Duodenal mucosa (tissue), 2 donors: ENCODE results near the gene ALOX5.

Experiments used
- H3K27ac ChIP-seq: one replicate; pipeline ENCODE4 v1.7.0; 2013; ENCODE audit warnings: low read depth, low read length
- H3K27me3 ChIP-seq, 2 donors: one replicate each; pipeline ENCODE4 v1.7.0; 2013; ENCODE audit warnings: low read length in 2 of 2, control low read depth in 1 of 2; ENCODE audit not compliant: insufficient read depth in 2 of 2, control insufficient read depth in 1 of 2
- H3K36me3 ChIP-seq, 2 donors: one replicate each; pipeline ENCODE4 v1.7.0; 2013; ENCODE audit warnings: low read length in 2 of 2, control low read depth in 1 of 2; ENCODE audit not compliant: insufficient read depth in 2 of 2, control insufficient read depth in 1 of 2
- H3K4me1 ChIP-seq, 2 donors: one replicate each; pipeline ENCODE4 v1.7.0; 2013; ENCODE audit warnings: low read length in 2 of 2, control low read depth in 1 of 2; ENCODE audit not compliant: insufficient read depth in 2 of 2, control insufficient read depth in 1 of 2
- H3K4me3 ChIP-seq, 2 donors: one replicate each; pipeline ENCODE4 v1.7.0; 2013; ENCODE audit warnings: low read length in 2 of 2, low read depth in 1 of 2
- H3K9ac ChIP-seq, 2 donors: one replicate each; pipeline ENCODE4 v1.7.0; 2013; ENCODE audit warnings: low read length in 2 of 2, low read depth in 1 of 2
- H3K9me3 ChIP-seq, 2 donors: one replicate each; pipeline ENCODE4 v1.7.0; 2013; ENCODE audit warnings: low read length in 2 of 2, control low read depth in 1 of 2; ENCODE audit not compliant: control insufficient read depth in 1 of 2

Gene ALOX5

GRCh38 chr10:45483002-45483401 lies 109.0 kb downstream of the ALOX5 start:
- Histone ChIP-seq H3K4me1 (no peaks in the 10 kb centered on the region), H3K36me3 (peaks cover 0 to 11% of the 10 kb centered on the region in 2 donors), H3K4me3 (no peak overlapping the region), H3K9me3 (no peaks in the 10 kb centered on the region), H3K9ac (no peak overlapping the region), H3K27me3 (no peaks in the 10 kb centered on the region), H3K27ac (no peak overlapping the region)

GRCh38 chr10:45487735-45488134 lies 113.7 kb downstream of the ALOX5 start:
- no peak overlapping the region for H3K4me3 ChIP-seq
- H3K36me3 ChIP-seq: peaks cover 0 to 15% of the 10 kb centered on the region in 2 donors
- no peak overlapping the region for H3K27ac ChIP-seq
- H3K4me1 ChIP-seq: no peaks in the 10 kb centered on the region
- H3K9me3 ChIP-seq: no peaks in the 10 kb centered on the region
- no peak overlapping the region for H3K9ac ChIP-seq
- H3K27me3 ChIP-seq: no peaks in the 10 kb centered on the region

GRCh38 chr10:45488365-45488764 lies 114.3 kb downstream of the ALOX5 start:
- H3K9ac ChIP-seq: no peak overlapping the region
- no peaks in the 10 kb centered on the region for H3K27me3 ChIP-seq
- H3K36me3 ChIP-seq: peaks cover 0 to 15% of the 10 kb centered on the region in 2 donors
- no peaks in the 10 kb centered on the region for H3K9me3 ChIP-seq
- H3K4me1 ChIP-seq: no peaks in the 10 kb centered on the region
- no peak overlapping the region for H3K27ac ChIP-seq
- H3K4me3 ChIP-seq: no peak overlapping the region

GRCh38 chr10:45490277-45490676 lies 116.3 kb downstream of the ALOX5 start:
- Histone ChIP-seq H3K4me3 (no peak overlapping the region), H3K9me3 (peaks cover 0 to 1% of the 10 kb centered on the region in 2 donors), H3K36me3 (peaks cover 0 to 8% of the 10 kb centered on the region in 2 donors), H3K27ac (no peak overlapping the region), H3K9ac (no peak overlapping the region), H3K27me3 (no peaks in the 10 kb centered on the region), H3K4me1 (no peaks in the 10 kb centered on the region)

GRCh38 chr10:45491061-45491460 lies 117.0 kb downstream of the ALOX5 start:
- Histone ChIP-seq H3K9me3 (peaks cover 2 to 3% of the 10 kb centered on the region in 2 donors), H3K9ac (no peak overlapping the region), H3K27ac (no peak overlapping the region), H3K4me3 (no peak overlapping the region), H3K4me1 (no peaks in the 10 kb centered on the region), H3K27me3 (no peaks in the 10 kb centered on the region), H3K36me3 (peaks cover 0 to 8% of the 10 kb centered on the region in 2 donors)
